Limb (tissue), 2 donors: ENCODE results near the gene MBNL1.
A peak's percentile ranks its signal among the peaks of the same experiment; 100 is the strongest.

ENCODE experiments used
- DNase-seq, 2 donors: peaks; one replicate each; pipeline ENCODE4 v3.0.0-alpha.2; 2016; ENCODE audit errors: extremely low spot score in 2 of 2

MBNL1 gene

GRCh38 chr3:152443212-152444023 is 174.7 kb downstream of the MBNL1 start:
- DNase-seq = no peak

GRCh38 chr3:152444029-152444641 is 175.4 kb downstream of the MBNL1 start:
- DNase-seq = peak in 1 of 2 donors; percentile 71

- no peak for DNase-seq
Observed at GRCh38 chr3:152445212-152445611, 176.5 kb downstream of the MBNL1 start.

- no peak for DNase-seq
Observed at GRCh38 chr3:152446495-152446894, 177.8 kb downstream of the MBNL1 start.

GRCh38 chr3:152447511-152447910 is 178.8 kb downstream of the MBNL1 start:
- DNase-seq = no peak

GRCh38 chr3:152448091-152448490 is 179.4 kb downstream of the MBNL1 start:
- no peak for DNase-seq

- no peak for DNase-seq
Observed at GRCh38 chr3:152452318-152452717, 183.6 kb downstream of the MBNL1 start.

- no peak for DNase-seq
Observed at GRCh38 chr3:152454076-152454875, 185.5 kb downstream of the MBNL1 start.

- DNase-seq = no peak
Observed at GRCh38 chr3:152455989-152456388, 187.3 kb downstream of the MBNL1 start.

- no peak for DNase-seq
Observed at GRCh38 chr3:152457500-152458375, 189.0 kb downstream of the MBNL1 start.

- no peak for DNase-seq
Observed at GRCh38 chr3:152458376-152459117, 189.8 kb downstream of the MBNL1 start.

- DNase-seq = no peak
Observed at GRCh38 chr3:152459118-152459515, 190.4 kb downstream of the MBNL1 start.

GRCh38 chr3:152459572-152459971 is 190.8 kb downstream of the MBNL1 start:
- DNase-seq = no peak

GRCh38 chr3:152460936-152461335 is 192.2 kb downstream of the MBNL1 start:
- DNase-seq = no peak

- DNase-seq = no peak
Observed at GRCh38 chr3:152461460-152461859, 192.7 kb downstream of the MBNL1 start.

- no peak for DNase-seq
Observed at GRCh38 chr3:152466784-152467183, 198.1 kb downstream of the MBNL1 start.

GRCh38 chr3:152469248-152470025 is 200.7 kb downstream of the MBNL1 start:
- DNase-seq = no peak

GRCh38 chr3:152470095-152470494 is 201.4 kb downstream of the MBNL1 start:
- no peak for DNase-seq

GRCh38 chr3:152470893-152471292 is 202.2 kb downstream of the MBNL1 start:
- DNase-seq = no peak
